HCT116 (cell line): ENCODE data around the gene TIE1.

Experiments used
- CEBPB ChIP-seq: IDR thresholded peaks from 2 replicates; pipeline ENCODE4 v1.6.1; 2012; ENCODE audit warnings: low read depth
- TF ChIP-seq, protein P1 (sequence below), 3 experiments: fragments of 200-600 bp in 1 of 3; sonication (generic) in 1 of 3; IDR thresholded peaks in 2 of 3; conservative IDR thresholded peaks in 1 of 3; 2 replicates each; pipeline ENCODE4 v1.5.1; 2012 to 2017; ENCODE audit warnings: low read depth in 2 of 3, low read length in 2 of 3, antibody characterized with exemption in 1 of 3, borderline replicate concordance in 1 of 3, control low read depth in 1 of 3, mild to moderate bottlenecking in 1 of 3, mixed read lengths in 1 of 3, mixed run types in 1 of 3, moderate library complexity in 1 of 3; ENCODE audit not compliant: insufficient read depth in 1 of 3

DNA sequence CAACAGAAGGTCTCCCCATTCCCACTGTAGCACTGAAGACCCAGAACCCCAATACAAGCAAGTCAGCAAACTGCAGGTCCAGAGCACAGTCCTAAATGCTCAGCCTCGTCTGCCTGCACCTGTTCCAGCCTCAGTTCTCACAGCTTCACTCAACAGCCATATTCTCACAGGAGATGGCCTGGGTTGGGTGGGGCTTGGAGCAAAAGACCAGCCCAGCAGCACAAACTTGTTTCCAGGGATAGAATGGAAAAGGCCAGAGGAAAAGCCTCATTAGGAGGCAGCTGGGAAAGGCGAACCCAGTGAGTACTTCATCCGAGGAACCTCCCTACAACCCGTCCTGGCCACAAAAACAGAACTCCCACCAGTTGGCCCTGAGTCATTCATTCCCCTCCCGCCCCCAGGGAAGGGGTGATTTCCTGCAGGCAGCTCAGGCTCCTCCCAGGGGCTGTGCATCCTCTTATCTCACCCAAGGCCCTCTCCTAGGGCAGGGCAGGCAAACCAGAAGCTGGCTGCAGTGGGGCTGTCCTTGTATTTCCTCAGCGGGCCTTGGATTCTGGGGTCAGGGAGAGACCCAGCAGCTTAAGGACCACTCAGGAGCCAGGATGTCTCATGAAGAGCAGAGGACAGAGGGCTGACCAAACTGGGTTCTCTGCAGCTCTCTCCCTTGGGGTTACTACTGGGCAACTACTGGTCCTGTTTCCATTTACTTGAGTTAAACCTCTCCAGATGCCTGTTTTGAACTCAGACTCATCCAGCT, 29.4 kb downstream of the TIE1 start:
- TF ChIP-seq, protein P1, sequence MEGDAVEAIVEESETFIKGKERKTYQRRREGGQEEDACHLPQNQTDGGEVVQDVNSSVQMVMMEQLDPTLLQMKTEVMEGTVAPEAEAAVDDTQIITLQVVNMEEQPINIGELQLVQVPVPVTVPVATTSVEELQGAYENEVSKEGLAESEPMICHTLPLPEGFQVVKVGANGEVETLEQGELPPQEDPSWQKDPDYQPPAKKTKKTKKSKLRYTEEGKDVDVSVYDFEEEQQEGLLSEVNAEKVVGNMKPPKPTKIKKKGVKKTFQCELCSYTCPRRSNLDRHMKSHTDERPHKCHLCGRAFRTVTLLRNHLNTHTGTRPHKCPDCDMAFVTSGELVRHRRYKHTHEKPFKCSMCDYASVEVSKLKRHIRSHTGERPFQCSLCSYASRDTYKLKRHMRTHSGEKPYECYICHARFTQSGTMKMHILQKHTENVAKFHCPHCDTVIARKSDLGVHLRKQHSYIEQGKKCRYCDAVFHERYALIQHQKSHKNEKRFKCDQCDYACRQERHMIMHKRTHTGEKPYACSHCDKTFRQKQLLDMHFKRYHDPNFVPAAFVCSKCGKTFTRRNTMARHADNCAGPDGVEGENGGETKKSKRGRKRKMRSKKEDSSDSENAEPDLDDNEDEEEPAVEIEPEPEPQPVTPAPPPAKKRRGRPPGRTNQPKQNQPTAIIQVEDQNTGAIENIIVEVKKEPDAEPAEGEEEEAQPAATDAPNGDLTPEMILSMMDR (IDR thresholded peaks at IDR 0.05 in 2 of 3, conservative IDR thresholded peaks at IDR 0.05 in 1 of 3; ENCODE audit: borderline replicate concordance in 1 of 3, insufficient read depth in 1 of 3, low read depth in 2 of 3, low read length in 2 of 3): no peak
- TF ChIP-seq CEBPB: no peak
